NCI-H1048 (cell line): ENCODE data around the gene CHSY1.

Source experiments
- DNase-seq: peaks from one replicate; lab custom pipeline; 2025; lab: John Stamatoyannopoulos, UW

The CHSY1 gene

DNA sequence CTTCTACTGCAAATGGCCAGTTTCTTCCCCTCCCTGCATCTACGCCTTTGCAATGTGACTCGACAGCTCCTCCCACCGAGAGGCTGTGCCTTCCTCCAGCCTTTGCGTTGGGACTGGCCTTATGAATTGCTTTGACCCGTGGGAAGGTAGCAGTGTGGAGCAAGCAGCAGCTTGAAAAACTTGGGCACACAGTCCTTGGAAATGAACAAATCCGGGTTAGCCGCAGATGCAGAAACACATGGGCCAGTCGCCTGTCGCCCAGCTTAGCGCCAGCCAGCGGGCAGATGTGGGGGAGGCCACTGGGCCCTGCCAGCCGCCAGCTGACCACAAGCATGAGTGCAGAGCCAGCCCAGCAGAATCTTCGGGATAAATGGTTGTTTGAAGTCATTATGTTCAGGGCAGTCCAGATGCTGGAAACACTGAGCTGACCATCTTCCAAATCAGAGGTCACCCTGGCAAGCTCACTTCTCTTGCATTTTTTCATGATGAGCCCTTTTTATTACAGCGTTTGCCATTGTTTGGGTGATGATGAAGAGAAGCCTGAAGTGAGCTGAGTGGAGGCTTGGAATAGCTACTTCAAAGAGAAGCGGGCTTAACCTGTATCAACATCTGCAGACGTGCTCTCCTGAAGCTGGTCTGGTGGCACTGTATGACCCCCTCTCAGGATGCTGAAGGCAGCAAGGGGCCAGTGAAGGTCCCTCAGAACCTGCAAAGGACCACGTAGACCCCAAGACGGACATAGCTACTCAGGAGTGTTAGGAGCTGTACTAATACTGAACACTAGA lies 15.7 kb upstream of the CHSY1 start:
- DNase-seq = no peak

DNA sequence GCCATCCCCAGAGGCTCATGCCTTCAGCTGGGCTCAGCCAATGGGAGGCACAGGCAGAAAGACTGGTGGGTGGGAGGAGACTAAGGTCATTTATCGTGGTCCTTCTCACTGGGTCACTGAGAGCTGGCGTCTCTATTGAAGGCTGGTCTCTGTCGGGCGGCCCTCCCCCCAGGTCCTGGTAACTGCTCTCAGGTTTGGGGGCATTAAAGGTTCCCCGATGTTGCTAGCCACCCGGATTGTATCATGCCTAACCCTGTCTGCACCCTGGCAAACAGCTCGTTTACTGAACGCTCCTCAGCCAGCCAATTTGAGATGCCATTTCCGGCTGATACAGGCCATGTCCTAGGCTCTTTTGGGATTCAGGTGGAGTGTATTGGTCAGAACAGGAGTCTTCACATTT lies 14.9 kb upstream of the CHSY1 start:
- no peak for DNase-seq

DNA sequence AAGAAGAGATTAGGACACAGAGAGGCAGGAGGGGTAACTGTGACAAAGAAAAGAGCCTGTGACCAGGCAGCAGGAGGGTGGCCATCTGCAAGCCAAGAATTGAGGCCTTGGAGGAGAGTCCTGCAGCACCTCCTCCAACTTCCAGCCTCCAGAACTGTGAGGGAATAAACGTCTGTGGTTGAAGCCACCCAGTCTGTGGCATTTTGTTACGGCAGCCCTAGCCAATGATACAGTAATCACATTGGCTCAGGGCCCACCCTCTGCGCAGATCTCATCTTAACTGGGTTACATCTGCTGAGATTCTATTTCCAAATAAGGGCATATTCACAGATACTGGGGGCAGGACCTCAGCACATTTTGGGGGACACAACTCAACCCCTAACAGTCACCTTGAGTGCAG lies 14.2 kb upstream of the CHSY1 start:
- DNase-seq = no peak

GRCh38 chr15:101264911-101265641 lies 13.2 kb upstream of the CHSY1 start:
- DNase-seq = no peak

DNA sequence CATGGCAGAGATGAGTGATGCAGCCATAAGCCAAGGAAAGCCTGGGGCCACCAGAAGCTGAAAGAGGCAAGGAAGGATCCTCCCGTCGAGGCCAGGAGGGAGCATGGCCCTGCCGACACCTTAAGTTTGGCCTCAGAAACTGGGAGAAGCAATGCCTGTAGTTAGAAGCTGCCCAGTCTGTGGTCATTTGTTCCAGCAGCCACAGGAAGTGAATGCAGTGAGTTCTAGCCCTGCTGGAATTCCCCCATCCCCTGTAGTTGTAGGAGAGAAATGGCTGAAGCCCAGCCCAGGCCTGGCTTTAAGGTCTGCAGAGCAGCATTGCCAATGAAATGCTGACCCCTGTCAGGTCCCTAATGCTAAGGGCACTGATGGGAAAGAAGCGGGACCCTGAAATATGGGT lies 12.2 kb upstream of the CHSY1 start:
- DNase-seq = no peak

GRCh38 chr15:101262551-101262950 lies 10.7 kb upstream of the CHSY1 start:
- DNase-seq = no peak

DNA sequence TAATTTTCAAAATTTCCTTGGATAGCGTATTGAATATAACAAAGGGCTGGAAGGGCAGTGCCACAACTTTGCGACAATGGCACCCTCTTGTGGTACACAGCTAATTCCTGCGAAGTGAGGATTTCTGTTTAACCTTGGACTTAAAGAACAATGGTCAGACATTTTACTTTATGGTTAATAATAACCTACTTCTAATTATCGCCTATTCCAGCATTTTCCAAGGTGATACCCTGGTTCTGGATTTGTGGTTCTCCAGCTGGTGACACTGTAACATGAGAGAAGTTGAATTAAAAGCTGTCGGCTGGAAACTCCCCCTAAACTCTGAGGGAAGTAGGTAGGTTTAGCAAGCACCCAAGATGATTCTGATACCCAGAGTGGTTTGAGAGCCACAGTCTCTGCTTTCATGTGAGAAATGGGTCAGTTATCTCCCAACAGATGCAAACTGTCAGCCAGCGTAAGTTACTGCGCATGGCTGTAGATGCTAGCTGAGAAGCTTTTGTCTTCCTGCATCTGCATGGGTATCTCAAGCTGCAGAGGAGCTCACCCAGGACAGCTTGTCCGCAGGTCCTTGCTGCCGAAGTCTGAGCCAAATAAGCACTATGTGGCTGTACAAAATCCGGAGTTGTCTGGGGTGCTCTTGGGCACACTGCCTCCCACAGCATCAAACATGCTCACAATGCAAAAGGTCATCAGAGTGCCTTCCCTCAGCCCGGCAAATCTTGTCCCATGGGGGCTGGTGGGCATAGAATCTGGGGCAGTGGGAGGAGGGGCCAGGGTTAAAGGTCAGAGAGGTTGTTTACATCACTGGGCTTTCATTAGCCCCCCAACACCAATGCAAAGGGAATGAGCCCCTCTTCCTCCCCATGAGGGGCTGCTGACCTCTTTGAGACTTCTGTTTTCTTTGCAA lies 6.6 kb upstream of the CHSY1 start:
- no peak for DNase-seq

GRCh38 chr15:101256757-101257156 lies 4.9 kb upstream of the CHSY1 start:
- no peak for DNase-seq

GRCh38 chr15:101255615-101256241 lies 3.9 kb upstream of the CHSY1 start:
- DNase-seq = no peak

- DNase-seq = no peak
Observed at GRCh38 chr15:101255051-101255395, 3.2 kb upstream of the CHSY1 start.

DNA sequence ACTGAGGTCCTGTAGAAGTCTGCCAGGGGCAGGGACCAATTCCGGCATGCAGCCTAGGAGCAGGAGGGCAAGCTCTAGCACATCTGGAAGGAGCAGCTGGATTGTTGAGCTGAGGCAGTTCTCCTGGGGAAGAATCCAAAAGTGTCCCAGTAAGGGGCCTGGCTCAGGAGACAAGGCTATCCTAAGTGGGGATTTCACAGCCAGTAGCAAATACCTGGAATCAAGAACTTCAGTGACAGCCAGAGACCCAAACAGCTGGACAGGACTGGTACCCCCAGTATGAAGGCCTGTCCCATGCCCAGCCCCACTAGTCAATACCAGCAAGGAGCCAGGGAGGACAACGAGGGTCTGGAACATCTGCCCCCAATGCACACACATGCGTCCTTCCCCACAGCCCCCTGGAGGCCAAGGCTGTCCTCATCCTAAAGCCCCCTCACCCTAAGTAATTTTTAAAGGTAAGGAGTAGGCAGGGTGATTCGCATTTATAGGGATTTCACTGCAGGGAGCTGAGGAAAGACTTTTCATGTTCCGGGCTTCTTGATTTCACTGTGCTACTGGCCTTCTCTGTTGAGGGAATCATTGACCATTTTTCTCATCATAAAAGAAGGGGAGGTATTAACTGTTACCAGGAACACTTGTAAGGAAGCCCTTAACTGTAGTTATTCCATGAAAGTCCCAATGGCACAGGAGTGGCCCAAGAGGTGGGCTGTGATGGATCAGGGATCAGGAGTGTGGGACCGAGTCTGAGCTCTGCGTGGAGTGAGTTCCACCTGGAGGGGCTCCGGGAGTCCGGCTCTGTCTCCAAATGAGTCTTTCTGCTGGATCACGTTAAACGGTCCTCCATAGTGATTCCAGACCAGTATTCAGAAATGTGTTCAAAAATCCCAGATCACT lies 2.6 kb upstream of the CHSY1 start:
- DNase-seq = no peak

GRCh38 chr15:101252836-101253235 lies 988 bp upstream of the CHSY1 start:
- no peak for DNase-seq

GRCh38 chr15:101250873-101251829 lies 697 bp downstream of the CHSY1 start:
- no peak for DNase-seq

DNA sequence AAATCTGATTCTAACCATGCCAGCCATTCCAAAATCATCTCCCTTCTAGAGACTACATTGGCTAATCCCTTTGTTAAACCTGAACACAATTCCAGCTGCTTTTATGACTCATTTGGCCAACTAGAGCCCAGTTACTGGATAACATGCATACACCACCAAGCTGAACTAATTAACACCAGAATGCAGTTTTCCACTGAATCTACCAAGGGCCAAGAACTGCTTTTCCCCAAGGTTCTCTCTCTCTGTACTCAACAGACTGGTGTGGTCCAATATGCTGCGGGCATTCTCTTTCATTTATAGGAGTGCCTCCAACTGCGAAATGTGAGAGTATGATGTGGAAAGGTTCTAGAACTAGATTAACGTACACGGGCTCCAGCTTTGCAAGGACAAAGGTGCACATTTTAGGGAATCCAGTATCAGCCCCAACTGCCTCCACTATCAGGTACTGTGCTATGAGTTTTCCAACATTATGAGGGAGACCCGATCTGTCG lies 1.5 kb downstream of the CHSY1 start:
- DNase-seq = no peak

DNA sequence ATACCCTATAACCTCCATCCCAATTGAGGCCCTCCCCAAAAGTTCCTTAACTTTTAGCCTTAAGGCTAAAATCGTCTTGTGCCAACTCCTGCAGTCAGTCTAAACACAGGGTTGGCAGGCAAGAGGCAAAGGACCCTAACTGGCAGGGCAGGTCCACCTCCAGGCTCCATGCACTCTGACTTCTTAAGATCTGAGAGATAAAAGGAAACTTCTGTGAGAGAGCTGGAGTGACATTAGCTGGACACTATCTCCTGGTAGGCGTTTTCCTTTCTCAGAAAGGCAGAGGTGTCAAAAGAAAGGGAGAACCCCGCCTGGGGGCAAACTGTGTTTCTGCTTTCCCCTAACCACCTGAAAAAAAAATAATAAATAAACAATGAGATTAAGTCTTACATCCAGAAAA lies 3.6 kb downstream of the CHSY1 start:
- no peak for DNase-seq

- no peak for DNase-seq
Observed at GRCh38 chr15:101246824-101247745, 4.8 kb downstream of the CHSY1 start.

DNA sequence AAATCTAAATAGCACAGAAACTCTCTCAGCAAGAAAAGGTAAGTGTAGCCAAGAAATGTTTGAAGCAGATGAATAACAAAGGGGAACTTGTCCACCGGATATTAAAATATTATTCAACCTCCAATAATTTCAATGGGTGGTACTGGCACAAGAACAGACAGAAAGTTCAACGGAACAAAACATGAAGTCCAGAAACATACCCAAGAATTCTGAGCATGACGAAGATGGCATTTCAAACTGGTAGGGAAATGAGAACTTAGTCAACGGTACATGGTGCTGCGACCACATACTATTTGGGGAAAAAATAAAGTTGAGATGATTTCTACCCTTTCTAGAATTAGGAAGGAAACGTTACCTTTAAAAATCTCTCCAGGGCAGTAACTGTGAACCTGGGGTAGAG lies 5.5 kb downstream of the CHSY1 start:
- no peak for DNase-seq

DNA sequence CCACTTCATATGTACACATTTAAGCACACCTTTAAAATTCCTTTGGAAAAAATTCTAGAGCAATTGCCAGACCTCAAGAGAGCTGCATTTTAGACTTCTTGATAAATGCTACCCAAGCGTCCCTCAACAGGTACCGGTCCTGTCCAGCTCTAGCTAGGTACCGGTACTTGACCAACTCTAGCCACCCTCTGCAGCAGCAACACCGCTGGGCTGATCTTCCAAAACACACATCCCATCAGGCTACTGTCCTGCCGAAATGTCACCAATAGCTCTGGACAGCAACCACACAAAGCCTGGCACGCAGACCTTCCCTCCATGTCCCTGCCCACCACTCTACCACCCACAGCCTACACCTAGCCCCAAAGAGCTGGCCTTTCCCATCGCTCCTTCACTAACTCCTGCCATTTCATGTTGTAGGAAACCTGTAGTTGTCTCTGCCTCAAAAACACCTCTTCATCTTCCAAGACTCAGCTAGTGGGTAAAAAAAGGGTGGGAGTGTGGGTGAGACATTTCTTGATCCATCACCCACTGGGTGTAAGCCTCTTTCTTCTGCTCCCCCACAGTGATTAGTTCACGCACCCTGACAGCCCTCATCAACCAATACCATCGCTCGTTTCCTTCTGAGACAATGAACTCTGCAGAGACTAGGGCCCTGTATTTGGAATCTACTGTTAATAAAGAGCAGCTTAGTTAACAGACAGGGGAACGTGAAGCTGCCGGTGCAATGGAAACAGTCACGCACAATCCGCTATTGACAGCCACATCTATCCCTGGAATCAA lies 6.8 kb downstream of the CHSY1 start:
- no peak for DNase-seq
